Kidney epithelial cell (primary cell): ENCODE data around the gene ECI2. TPM values are rescaled to one million over a fixed set of nuclear protein-coding genes. Genes with fewer than 3 reads are reported as not detected.

Source experiments
- DNase-seq: peaks from one replicate; pipeline ENCODE4 v3.0.0-alpha.2; 2010; ENCODE audit warnings: low read depth
- H3K27me3 ChIP-seq: 2 replicates; pipeline ENCODE4 v1.6.0; 2011; ENCODE audit warnings: low read length; ENCODE audit not compliant: control insufficient read depth, insufficient read depth
- H3K36me3 ChIP-seq: 2 replicates; pipeline ENCODE4 v1.5.1; 2011; ENCODE audit warnings: low read length; ENCODE audit not compliant: control insufficient read depth, insufficient read depth
- H3K4me3 ChIP-seq: 2 replicates; pipeline ENCODE4 v1.5.1; 2011; ENCODE audit warnings: low read depth, mild to moderate bottlenecking, control low read depth, low read length
- CTCF ChIP-seq: IDR thresholded peaks from 2 replicates; pipeline ENCODE4 v1.5.1; 2011; ENCODE audit warnings: mild to moderate bottlenecking, moderate library complexity, low read length, control low read depth, inconsistent platforms; ENCODE audit not compliant: insufficient read depth, poor library complexity, severe bottlenecking
- total RNA-seq: library from RNA; depleted of rRNA; stranded (reverse); fragments of >200 nt; gene quantifications from 2 replicates; pipeline ENCODE4 v1.2.3, GENCODE V29; 2015

ECI2 gene
- total RNA-seq, 1 donor from 2014 or later = 43.4 TPM

- TF ChIP-seq CTCF = no peak
- Histone ChIP-seq H3K27me3 (no peaks in the 10 kb centered on the region), H3K36me3 (no peaks in the 10 kb centered on the region), H3K4me3 (peak overlapping the region; percentile 46)
- peak; percentile 60 for DNase-seq
These were observed 434 bp upstream of the ECI2 start for GRCh38 chr6:4135665-4136353.

- Histone ChIP-seq H3K4me3 (peak overlapping the region; percentile 53), H3K36me3 (no peaks in the 10 kb centered on the region), H3K27me3 (no peaks in the 10 kb centered on the region)
- DNase-seq = no peak
- no peak for TF ChIP-seq CTCF
These were observed 1.2 kb downstream of the ECI2 start for GRCh38 chr6:4133941-4134838.

GRCh38 chr6:4130357-4130987 is 4.9 kb downstream of the ECI2 start:
- no peaks in the 10 kb centered on the region for H3K27me3 ChIP-seq
- no peaks in the 10 kb centered on the region for H3K36me3 ChIP-seq
- no peak for TF ChIP-seq CTCF
- no peak overlapping the region for H3K4me3 ChIP-seq
- no peak for DNase-seq

GRCh38 chr6:4129446-4129845 is 5.9 kb downstream of the ECI2 start:
- Histone ChIP-seq H3K27me3 (no peaks in the 10 kb centered on the region), H3K4me3 (no peak overlapping the region), H3K36me3 (no peaks in the 10 kb centered on the region)
- TF ChIP-seq CTCF = no peak
- DNase-seq = no peak

GRCh38 chr6:4128748-4129147 is 6.6 kb downstream of the ECI2 start:
- no peak overlapping the region for H3K4me3 ChIP-seq
- no peak for TF ChIP-seq CTCF
- H3K36me3 ChIP-seq = no peaks in the 10 kb centered on the region
- no peaks in the 10 kb centered on the region for H3K27me3 ChIP-seq
- no peak for DNase-seq
